B cell (primary cell): ENCODE data around the gene FRMD4A.

Experiments
- EZH2 ChIP-seq: IDR thresholded peaks from 2 replicates; pipeline ENCODE4 v1.6.1; 2012; ENCODE audit warnings: borderline replicate concordance, low read depth, mild to moderate bottlenecking, moderate library complexity, low read length; ENCODE audit not compliant: insufficient read depth, poor library complexity, severe bottlenecking
- TF ChIP-seq, protein P1 (sequence below): fragments of 200-600 bp; IDR thresholded peaks from one replicate; pipeline ENCODE4 v1.8.0; 2022; ENCODE audit warnings: antibody characterized with exemption, mild to moderate bottlenecking

DNA sequence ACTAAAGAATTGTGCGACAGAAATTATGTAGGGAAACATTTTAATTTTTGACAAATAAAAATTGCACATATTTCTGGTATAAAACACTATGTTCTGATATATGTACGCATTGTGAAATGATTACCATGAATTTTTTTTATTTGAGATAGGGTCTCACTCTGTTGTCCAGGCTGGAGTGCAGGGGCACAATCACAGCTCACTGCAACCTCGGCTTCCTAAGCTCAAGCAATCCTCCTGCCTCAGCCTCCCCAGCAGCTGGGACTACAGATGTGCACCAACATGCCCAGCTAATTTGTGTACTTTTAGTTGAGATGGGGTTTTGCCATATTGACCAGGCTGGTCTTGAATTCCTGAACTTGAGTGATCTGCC is 149.2 kb downstream of the FRMD4A start:
- TF ChIP-seq, protein P1, sequence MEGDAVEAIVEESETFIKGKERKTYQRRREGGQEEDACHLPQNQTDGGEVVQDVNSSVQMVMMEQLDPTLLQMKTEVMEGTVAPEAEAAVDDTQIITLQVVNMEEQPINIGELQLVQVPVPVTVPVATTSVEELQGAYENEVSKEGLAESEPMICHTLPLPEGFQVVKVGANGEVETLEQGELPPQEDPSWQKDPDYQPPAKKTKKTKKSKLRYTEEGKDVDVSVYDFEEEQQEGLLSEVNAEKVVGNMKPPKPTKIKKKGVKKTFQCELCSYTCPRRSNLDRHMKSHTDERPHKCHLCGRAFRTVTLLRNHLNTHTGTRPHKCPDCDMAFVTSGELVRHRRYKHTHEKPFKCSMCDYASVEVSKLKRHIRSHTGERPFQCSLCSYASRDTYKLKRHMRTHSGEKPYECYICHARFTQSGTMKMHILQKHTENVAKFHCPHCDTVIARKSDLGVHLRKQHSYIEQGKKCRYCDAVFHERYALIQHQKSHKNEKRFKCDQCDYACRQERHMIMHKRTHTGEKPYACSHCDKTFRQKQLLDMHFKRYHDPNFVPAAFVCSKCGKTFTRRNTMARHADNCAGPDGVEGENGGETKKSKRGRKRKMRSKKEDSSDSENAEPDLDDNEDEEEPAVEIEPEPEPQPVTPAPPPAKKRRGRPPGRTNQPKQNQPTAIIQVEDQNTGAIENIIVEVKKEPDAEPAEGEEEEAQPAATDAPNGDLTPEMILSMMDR = no peak
- TF ChIP-seq EZH2 = no peak
